Stimulated activated naive B cell treated with anti-CD40 and anti-IgM and Interleukin-4, amounts not matched to agents 10 μg/mL and 1 μg/mL and 100 μg/mL, for 72 hours (primary cell): ENCODE measurements around the gene OBSCN.

ENCODE experiments used
- ATAC-seq, 2 donors: fragments of 150-1000 bp; cut with Tn5 transposase; replicated peaks; 2 replicates each; pipeline ENCODE4 v1.10.0; 2021; ENCODE audit warnings: moderate library complexity in 1 of 2
- DNase-seq: peaks from one replicate; pipeline ENCODE4 v3.0.0; 2021
- H3K27ac Mint-ChIP-seq: one replicate; pipeline ENCODE4 v1.8.0; 2022; ENCODE audit warnings: mild to moderate bottlenecking, mixed read lengths
- H3K27me3 Mint-ChIP-seq, 2 donors: one replicate each; pipeline ENCODE4 v1.8.0; 2022; ENCODE audit warnings: mixed read lengths in 2 of 2
- H3K36me3 Mint-ChIP-seq, 2 donors: one replicate each; pipeline ENCODE4 v1.8.0; 2022; ENCODE audit warnings: mixed read lengths in 2 of 2, mild to moderate bottlenecking in 1 of 2
- H3K4me1 Mint-ChIP-seq, 2 donors: one replicate each; pipeline ENCODE4 v1.8.0; 2022; ENCODE audit warnings: mixed read lengths in 2 of 2, mild to moderate bottlenecking in 1 of 2
- H3K4me3 Mint-ChIP-seq, 2 donors: one replicate each; pipeline ENCODE4 v1.8.0; 2022; ENCODE audit warnings: mild to moderate bottlenecking in 2 of 2, mixed read lengths in 2 of 2, moderate library complexity in 1 of 2
- H3K9me3 Mint-ChIP-seq, 2 donors: one replicate each; pipeline ENCODE4 v1.8.0; 2022; ENCODE audit warnings: mixed read lengths in 2 of 2, mild to moderate bottlenecking in 1 of 2

Gene OBSCN

DNA sequence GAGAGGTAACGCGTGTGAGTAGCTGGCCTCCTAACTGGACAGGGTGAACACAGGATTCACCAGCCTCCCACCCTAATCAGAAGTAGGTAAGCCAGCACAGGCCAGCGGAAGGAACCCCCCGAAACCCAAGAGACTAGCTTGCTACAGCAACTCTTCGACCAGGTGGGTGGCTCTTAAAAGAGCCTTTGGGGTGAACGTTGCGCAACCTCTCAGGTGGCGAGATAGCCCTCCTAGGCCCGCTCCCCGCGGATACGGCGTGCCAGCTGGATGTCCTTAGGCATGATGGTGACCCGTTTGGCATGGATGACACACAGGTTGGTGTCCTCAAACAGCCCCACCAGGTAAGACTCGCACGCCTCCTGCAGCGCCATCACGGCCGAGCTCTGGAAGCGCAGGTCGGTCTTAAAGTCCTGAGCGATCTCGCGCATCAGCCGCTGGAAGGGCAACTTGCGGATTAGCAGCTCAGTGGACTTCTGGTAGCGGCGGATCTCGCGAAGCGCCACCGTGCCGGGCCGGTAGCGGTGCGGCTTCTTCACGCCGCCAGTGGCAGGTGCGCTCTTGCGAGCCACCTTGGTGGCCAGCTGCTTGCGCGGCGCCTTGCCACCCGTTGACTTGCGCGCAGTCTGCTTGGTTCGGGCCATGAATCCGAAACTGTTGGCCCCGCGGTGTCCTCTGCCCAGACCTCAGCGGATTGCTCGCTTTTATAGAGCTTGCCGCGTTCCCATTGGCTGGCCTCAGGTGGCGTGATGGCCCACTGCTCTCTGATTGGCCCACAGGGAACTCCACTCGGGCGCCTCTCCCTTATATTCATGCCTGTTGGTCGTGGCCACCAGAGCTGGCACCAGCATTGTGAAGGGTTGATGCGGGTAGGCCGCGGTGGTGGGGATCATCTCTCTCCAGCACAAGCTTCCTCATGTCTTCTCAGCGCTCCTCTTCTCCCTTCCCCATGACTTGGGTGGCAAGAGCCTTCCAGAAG is 217.1 kb downstream of the OBSCN start:
- no peak for DNase-seq
- H3K36me3 Mint-ChIP-seq: no peaks in the 10 kb centered on the region
- H3K4me1 Mint-ChIP-seq: no peaks in the 10 kb centered on the region
- ATAC-seq: no peak
- peaks cover 0 to 2% of the 10 kb centered on the region in 2 donors for H3K9me3 Mint-ChIP-seq
- H3K4me3 Mint-ChIP-seq: no peak overlapping the region
- H3K27me3 Mint-ChIP-seq: peaks cover 25 to 62% of the 10 kb centered on the region in 2 donors
- no peak overlapping the region for H3K27ac Mint-ChIP-seq

DNA sequence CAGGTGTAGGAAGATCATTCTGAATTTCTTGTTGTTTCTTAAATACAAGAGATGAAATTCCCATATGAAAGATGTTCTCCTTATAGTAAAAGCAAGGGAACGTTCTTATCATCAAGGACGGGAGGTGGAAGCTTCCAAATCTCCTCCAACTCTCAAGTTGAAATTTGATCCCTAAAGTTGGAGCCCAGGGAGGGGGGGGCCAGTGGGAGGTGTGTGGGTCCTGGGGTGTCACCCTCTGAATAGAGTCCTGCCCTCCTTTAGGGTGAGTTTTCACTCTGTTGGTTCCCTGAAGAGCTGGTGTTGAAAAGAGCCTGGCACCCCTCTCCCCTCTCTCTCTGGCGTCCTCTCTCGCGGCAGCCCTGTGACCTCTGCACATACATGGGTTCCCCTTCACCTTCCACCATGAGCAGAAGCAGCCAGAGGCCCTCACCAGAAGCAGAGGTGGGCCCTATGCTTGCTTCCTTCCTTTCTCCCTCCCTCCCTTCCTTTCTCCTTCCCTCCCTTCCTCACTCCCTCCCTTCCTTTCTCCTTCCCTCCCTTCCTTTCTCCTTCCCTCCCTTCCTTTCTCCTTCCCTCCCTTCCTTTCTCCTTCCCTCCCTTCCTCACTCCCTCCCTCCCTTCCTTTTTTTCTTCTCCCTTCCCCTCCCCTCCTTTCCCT is 218.8 kb downstream of the OBSCN start:
- Mint-ChIP-seq H3K9me3 (no peaks in the 10 kb centered on the region), H3K4me1 (no peaks in the 10 kb centered on the region), H3K36me3 (no peaks in the 10 kb centered on the region), H3K27me3 (peaks cover 29 to 54% of the 10 kb centered on the region in 2 donors), H3K27ac (no peak overlapping the region), H3K4me3 (no peak overlapping the region)
- ATAC-seq (no peak), DNase-seq (no peak)

DNA sequence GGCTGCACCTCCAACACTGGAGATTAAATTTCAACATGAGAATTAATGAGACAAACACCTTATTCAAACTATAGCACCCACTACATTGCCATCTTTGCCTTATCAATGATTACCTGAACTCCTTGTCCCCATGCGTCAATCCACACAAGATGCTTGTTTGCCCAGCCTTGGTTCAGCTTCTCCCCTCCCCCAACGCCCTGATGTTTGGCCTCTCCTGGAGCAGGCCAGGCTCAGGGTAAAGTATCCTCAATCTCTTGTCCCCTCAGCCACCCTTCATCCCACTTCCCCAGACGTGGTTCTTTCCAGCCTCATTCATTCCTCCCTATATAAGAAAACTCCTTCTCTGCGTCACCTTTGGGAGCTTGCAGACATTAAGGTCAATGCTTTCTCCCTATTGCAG is 220.6 kb downstream of the OBSCN start:
- no peaks in the 10 kb centered on the region for H3K9me3 Mint-ChIP-seq

More for the DNA sequence above, 220.6 kb downstream of the OBSCN start:
- no peak overlapping the region for H3K4me3 Mint-ChIP-seq
- ATAC-seq: no peak
- H3K4me1 Mint-ChIP-seq: no peaks in the 10 kb centered on the region
- no peaks in the 10 kb centered on the region for H3K36me3 Mint-ChIP-seq
- no peak overlapping the region for H3K27ac Mint-ChIP-seq
- H3K27me3 Mint-ChIP-seq: peaks cover 26 to 59% of the 10 kb centered on the region in 2 donors
- no peak for DNase-seq
